Measurements from ENCODE around the gene THAP11. TPM values are rescaled to one million over a fixed set of nuclear protein-coding genes. Genes with fewer than 3 reads are reported as not detected.
A peak's percentile ranks its signal among the peaks of the same experiment; 100 is the strongest.

Gene THAP11
- total and polyA plus RNA-seq, 2 of the 13 experiments (the other 11 are each of a cell fraction or from before 2014, with no cell fraction given) = 44.2 to 53.4 TPM

GRCh38 chr16:67842509-67843342 lies 606 bp downstream of the THAP11 start (continued):
- TF ChIP-seq PRDM10 (CRISPR knock-in tag; IDR thresholded peaks at IDR 0.05; ENCODE audit: low read depth) = no peak
- TF ChIP-seq KLF16 (CRISPR knock-in tag; IDR thresholded peaks at IDR 0.05) = no peak
- no peak for TF ChIP-seq FLYWCH1 (CRISPR knock-in tag; IDR thresholded peaks at IDR 0.05)
- no peak for TF ChIP-seq ZSCAN20 (CRISPR knock-in tag; IDR thresholded peaks at IDR 0.05; ENCODE audit: borderline replicate concordance)
- TF ChIP-seq NFYC (CRISPR knock-in tag; IDR thresholded peaks at IDR 0.05) = no peak
- TF ChIP-seq HDAC2 (CRISPR knock-in tag; IDR thresholded peaks at IDR 0.05) = no peak; the same call in 1 of the 2 replicates
- no peak for TF ChIP-seq ZNF883 (CRISPR knock-in tag; IDR thresholded peaks at IDR 0.05; ENCODE audit: not compliant biosample characterization)
- TF ChIP-seq ELF3 (CRISPR knock-in tag; IDR thresholded peaks at IDR 0.05) = no peak
- TF ChIP-seq ZNF724P (CRISPR knock-in tag; IDR thresholded peaks at IDR 0.05; ENCODE audit: borderline replicate concordance) = no peak; the same call in 1 of the 2 replicates
- TF ChIP-seq ZBTB37 (CRISPR knock-in tag; IDR thresholded peaks at IDR 0.05) = no peak
- peak; percentile 81 for TF ChIP-seq XRCC5 (optimal IDR thresholded peaks at IDR 0.05; ENCODE audit: low read length)
- TF ChIP-seq ZNF205 (CRISPR knock-in tag; IDR thresholded peaks at IDR 0.05) = peak; percentile 100
- peak; percentile 17; the same call in 1 of the 2 replicates for TF ChIP-seq ISL2 (CRISPR knock-in tag; IDR thresholded peaks at IDR 0.05)
- TF ChIP-seq ZMYM2 (CRISPR knock-in tag; IDR thresholded peaks at IDR 0.05) = peak; percentile 64; the same call in 1 of the 2 replicates
- no peak for TF ChIP-seq FOXK2 (IDR thresholded peaks at IDR 0.05)
- TF ChIP-seq ZNF709 (CRISPR knock-in tag; IDR thresholded peaks at IDR 0.05) = no peak
- TF ChIP-seq AHDC1 (CRISPR knock-in tag; IDR thresholded peaks at IDR 0.05; ENCODE audit: borderline replicate concordance) = no peak; the same call in 1 of the 2 replicates
- TF ChIP-seq ZBTB8A (CRISPR knock-in tag; IDR thresholded peaks at IDR 0.05; ENCODE audit: borderline replicate concordance, low read depth) = no peak
- 0 out of 2 replicates have a peak, but pooled peaks have one; percentile 11 for TF ChIP-seq ELF1 (CRISPR knock-in tag; IDR thresholded peaks at IDR 0.05)

Measured in HepG2 (cell line).